Endodermal cell (in vitro differentiated cells): ENCODE data around the gene ZFP14. TPM values are rescaled to one million over a fixed set of nuclear protein-coding genes. Genes with fewer than 3 reads are reported as not detected.

ENCODE experiments used
- DNase-seq: peaks from one replicate; pipeline ENCODE4 v3.0.0-alpha.2; 2017
- H3K27ac ChIP-seq: 2 replicates; pipeline ENCODE4 v1.5.1; 2013; ENCODE audit warnings: mild to moderate bottlenecking, low read depth, low read length, moderate library complexity
- H3K27me3 ChIP-seq: 2 replicates; pipeline ENCODE4 v1.6.1; 2013; ENCODE audit warnings: mild to moderate bottlenecking, low read length, moderate library complexity; ENCODE audit not compliant: insufficient read depth, control insufficient read depth, poor library complexity, severe bottlenecking
- H3K36me3 ChIP-seq: 2 replicates; pipeline ENCODE4 v1.7.0; 2013; ENCODE audit warnings: mild to moderate bottlenecking, low read length, moderate library complexity; ENCODE audit not compliant: control insufficient read depth, insufficient read depth
- H3K4me1 ChIP-seq: one replicate; pipeline ENCODE4 v1.7.0; 2013; ENCODE audit warnings: low read length; ENCODE audit not compliant: control insufficient read depth, insufficient read depth
- H3K4me3 ChIP-seq: 2 replicates; pipeline ENCODE4 v1.5.1; 2013; ENCODE audit warnings: mild to moderate bottlenecking, low read length, moderate library complexity
- H3K9ac ChIP-seq: 2 replicates; pipeline ENCODE4 v1.6.1; 2013; ENCODE audit warnings: mild to moderate bottlenecking, low read length, moderate library complexity; ENCODE audit not compliant: poor library complexity, severe bottlenecking; ENCODE audit errors: extremely low read depth
- H3K9me3 ChIP-seq: 2 replicates; pipeline ENCODE4 v1.6.1; 2013; ENCODE audit warnings: mild to moderate bottlenecking, low read length, moderate library complexity; ENCODE audit not compliant: control insufficient read depth
- H3K27ac Mint-ChIP-seq: 2 replicates; pipeline ENCODE4 v1.8.0; 2020; ENCODE audit warnings: mixed read lengths
- H3K27me3 Mint-ChIP-seq: 2 replicates; pipeline ENCODE4 v1.8.0; 2021; ENCODE audit warnings: mild to moderate bottlenecking, mixed read lengths; ENCODE audit not compliant: insufficient read depth
- H3K36me3 Mint-ChIP-seq: 2 replicates; pipeline ENCODE4 v1.8.0; 2020; ENCODE audit warnings: low read depth, mixed read lengths
- H3K4me1 Mint-ChIP-seq: 2 replicates; pipeline ENCODE4 v1.8.0; 2020; ENCODE audit warnings: mixed read lengths
- H3K4me3 Mint-ChIP-seq: 2 replicates; pipeline ENCODE4 v1.8.0; 2020; ENCODE audit warnings: mild to moderate bottlenecking, moderate library complexity, mixed read lengths
- H3K9me3 Mint-ChIP-seq: 2 replicates; pipeline ENCODE4 v1.8.0; 2020; ENCODE audit warnings: mild to moderate bottlenecking, mixed read lengths
- CTCF ChIP-seq: fragments of 200-600 bp; sonication (generic); conservative IDR thresholded peaks from 2 replicates; pipeline ENCODE4 v1.5.0; 2021; ENCODE audit warnings: antibody characterized with exemption, mild to moderate bottlenecking
- WGBS, 2 experiments: methylation state at CpG; one replicate each; pipeline versions ENCODE4 v1.1.5 to v1.1.7; 2013; ENCODE audit warnings: missing lambda C conversion rate in 2 of 2, mixed read lengths in 1 of 2; ENCODE audit not compliant: insufficient coverage in 1 of 2, insufficient read length in 1 of 2; 5-methylcytosine and 5-hydroxymethylcytosine counted together
- total RNA-seq, 2 donors: library from RNA; stranded (reverse); fragmentation: NEBNext Ultra II Directional in 1 of 2; extraction: Animal tissue kit (Norgen Biotek cat#: 25700) in 1 of 2; gene quantifications; 2 replicates in 1 of 2; 3 replicates in 1 of 2; pipeline ENCODE4 v1.2.1, GENCODE V29; 2021

ZFP14 gene
- total RNA-seq, 2 donors from 2014 or later, result 9.2 to 11.1 TPM

GRCh38 chr19:36379510-36379819, 464 bp upstream of the ZFP14 start:
- Histone ChIP-seq H3K36me3 (no peaks in the 10 kb centered on the region), H3K27ac (no peak overlapping the region), H3K4me1 (peaks cover 3% of the 10 kb centered on the region), H3K9ac (no peak overlapping the region), H3K9me3 (peaks cover 8% of the 10 kb centered on the region), H3K4me3 (peak overlapping the region; percentile 90), H3K27me3 (no peaks in the 10 kb centered on the region)
- 86 to 95% methylated on average over 6 to 10 of the region's 10 CpGs for WGBS, 2 experiments
- no peaks in the 10 kb centered on the region for H3K9me3 Mint-ChIP-seq
- peak overlapping the region; percentile 95 for H3K4me3 Mint-ChIP-seq
- H3K4me1 Mint-ChIP-seq, result peaks cover 22% of the 10 kb centered on the region
- H3K36me3 Mint-ChIP-seq, result peaks cover 10% of the 10 kb centered on the region
- H3K27ac Mint-ChIP-seq, result peak overlapping the region; percentile 20
- DNase-seq, result no peak
- no peak for TF ChIP-seq CTCF
- H3K27me3 Mint-ChIP-seq, result no peaks in the 10 kb centered on the region

- H3K4me3 ChIP-seq, result peak overlapping the region; percentile 90
- H3K27me3 Mint-ChIP-seq, result no peaks in the 10 kb centered on the region
- peak overlapping the region; percentile 58 for H3K27ac Mint-ChIP-seq
- DNase-seq, result no peak
- no peak overlapping the region for H3K9ac ChIP-seq
- H3K27me3 ChIP-seq, result no peaks in the 10 kb centered on the region
- H3K9me3 ChIP-seq, result peaks cover 14% of the 10 kb centered on the region
- TF ChIP-seq CTCF, result no peak
- H3K36me3 Mint-ChIP-seq, result peaks cover 12% of the 10 kb centered on the region
- peaks cover 22% of the 10 kb centered on the region for H3K4me1 Mint-ChIP-seq
- WGBS, 2 experiments, result 81 to 92% methylated on average over 7 to 9 of the region's 10 CpGs
- peaks cover 6% of the 10 kb centered on the region for H3K36me3 ChIP-seq
- peaks cover 5% of the 10 kb centered on the region for H3K9me3 Mint-ChIP-seq
- H3K4me3 Mint-ChIP-seq, result peak overlapping the region; percentile 95
- H3K4me1 ChIP-seq, result peaks cover 3% of the 10 kb centered on the region
- H3K27ac ChIP-seq, result no peak overlapping the region
Measured at GRCh38 chr19:36377541-36378178, 1.3 kb downstream of the ZFP14 start.

GRCh38 chr19:36373638-36374156, 5.3 kb downstream of the ZFP14 start:
- Histone ChIP-seq H3K4me1 (peaks cover 3% of the 10 kb centered on the region), H3K36me3 (peaks cover 7% of the 10 kb centered on the region), H3K4me3 (no peak overlapping the region), H3K27me3 (no peaks in the 10 kb centered on the region), H3K9me3 (peaks cover 10% of the 10 kb centered on the region), H3K27ac (no peak overlapping the region), H3K9ac (no peak overlapping the region)
- TF ChIP-seq CTCF, result no peak
- Mint-ChIP-seq H3K4me3 (no peak overlapping the region), H3K9me3 (peaks cover 8% of the 10 kb centered on the region), H3K4me1 (peaks cover 22% of the 10 kb centered on the region), H3K36me3 (peaks cover 22% of the 10 kb centered on the region), H3K27me3 (no peaks in the 10 kb centered on the region), H3K27ac (no peak overlapping the region)
- WGBS, 2 experiments, result 92 to 98% methylated on average over 5 of the region's 5 CpGs
- DNase-seq, result no peak
